ENCODE measurements around the gene TMEM184A.
A peak's percentile ranks its signal among the peaks of the same experiment; 100 is the strongest.

The TMEM184A gene

GRCh38 chr7:1539181-1539881 lies 16.7 kb downstream of the TMEM184A start:
- DNase-seq (ENCODE audit: low read depth in 3 of 3), result no peak

GRCh38 chr7:1538544-1539180 lies 17.3 kb downstream of the TMEM184A start:
- DNase-seq (ENCODE audit: low read depth in 3 of 3), result no peak

GRCh38 chr7:1537535-1538412 lies 18.2 kb downstream of the TMEM184A start:
- no peak for DNase-seq (ENCODE audit: low read depth in 3 of 3)

GRCh38 chr7:1536743-1537534 lies 19.1 kb downstream of the TMEM184A start:
- DNase-seq (ENCODE audit: low read depth in 3 of 3), result no peak

- DNase-seq (ENCODE audit: low read depth in 3 of 3), result no peak
Measured at GRCh38 chr7:1536455-1536742, 19.6 kb downstream of the TMEM184A start.

- no peak for DNase-seq (ENCODE audit: low read depth in 3 of 3)
Measured at GRCh38 chr7:1535701-1536454, 20.1 kb downstream of the TMEM184A start.

- DNase-seq (ENCODE audit: low read depth in 3 of 3), result no peak
Measured at GRCh38 chr7:1535100-1535458, 20.9 kb downstream of the TMEM184A start.

GRCh38 chr7:1534330-1535099 lies 21.5 kb downstream of the TMEM184A start:
- DNase-seq (ENCODE audit: low read depth in 3 of 3), result no peak

- peak in 1 of 3 donors; percentile 26 for DNase-seq (ENCODE audit: low read depth in 3 of 3)
Measured at GRCh38 chr7:1533547-1534329, 22.3 kb downstream of the TMEM184A start.

- DNase-seq (ENCODE audit: low read depth in 3 of 3), result no peak
Measured at GRCh38 chr7:1533255-1533546, 22.8 kb downstream of the TMEM184A start.

- DNase-seq (ENCODE audit: low read depth in 3 of 3), result peak in 2 of 3 donors; percentile 14 to 50
Measured at GRCh38 chr7:1532456-1533254, 23.4 kb downstream of the TMEM184A start.

GRCh38 chr7:1531979-1532455 lies 24.0 kb downstream of the TMEM184A start:
- DNase-seq (ENCODE audit: low read depth in 3 of 3), result no peak

GRCh38 chr7:1531263-1531978 lies 24.6 kb downstream of the TMEM184A start:
- no peak for DNase-seq (ENCODE audit: low read depth in 3 of 3)

GRCh38 chr7:1530946-1531262 lies 25.1 kb downstream of the TMEM184A start:
- DNase-seq (ENCODE audit: low read depth in 3 of 3), result no peak

- no peak for DNase-seq (ENCODE audit: low read depth in 3 of 3)
Measured at GRCh38 chr7:1529383-1530116, 26.5 kb downstream of the TMEM184A start.

- no peak for DNase-seq (ENCODE audit: low read depth in 3 of 3)
Measured at GRCh38 chr7:1526271-1526754, 29.7 kb downstream of the TMEM184A start.

- DNase-seq (ENCODE audit: low read depth in 3 of 3), result no peak
Measured at GRCh38 chr7:1525409-1525808, 30.6 kb downstream of the TMEM184A start.

- no peak for DNase-seq (ENCODE audit: low read depth in 3 of 3)
Measured at GRCh38 chr7:1523844-1524243, 32.2 kb downstream of the TMEM184A start.

All from stimulated activated CD4-positive, alpha-beta T cell treated with anti-CD3 and anti-CD28 coated beads, TNF-alpha, amount 100 ng/mL, for 48 hours (primary cell).